Measurements from ENCODE around the gene DNPH1.

- TF ChIP-seq CTCF (conservative IDR thresholded peaks at IDR 0.05; ENCODE audit: low read length) (no peak), EZH2phosphoT487 (IDR thresholded peaks at IDR 0.05; ENCODE audit: borderline replicate concordance) (no peak)
Observed at GRCh38 chr6:43200541-43200940, 28.7 kb downstream of the DNPH1 start.
